HG03520 (cell line): ENCODE measurements around the gene SLC35E2B.
"Not testable (repeated sequence)": the region's sequence is repeated elsewhere in the genome, so short reads cannot be mapped to it uniquely, and the experiment has no call there.

Experiments
- ATAC-seq: cut with Tn5 transposase; IDR thresholded peaks from one replicate; pipeline ENCODE4 v1.9.1; 2021; ENCODE audit warnings: mild to moderate bottlenecking, moderate library complexity; ENCODE audit not compliant: unreplicated experiment

The SLC35E2B gene

GRCh38 chr1:1692714-1693647 lies at the start of gene SLC35E2B:
TSS of gene SLC35E2B (minus strand) at chr1:1692795. CDS start at chr1:1676699, 16,096 bp downstream.
- ATAC-seq: peak; percentile 68

GRCh38 chr1:1741013-1741412 lies 48.4 kb upstream of the SLC35E2B start:
- not testable (repeated sequence) for ATAC-seq

GRCh38 chr1:1738799-1739337 lies 46.3 kb upstream of the SLC35E2B start:
- ATAC-seq: not testable (repeated sequence)

DNA sequence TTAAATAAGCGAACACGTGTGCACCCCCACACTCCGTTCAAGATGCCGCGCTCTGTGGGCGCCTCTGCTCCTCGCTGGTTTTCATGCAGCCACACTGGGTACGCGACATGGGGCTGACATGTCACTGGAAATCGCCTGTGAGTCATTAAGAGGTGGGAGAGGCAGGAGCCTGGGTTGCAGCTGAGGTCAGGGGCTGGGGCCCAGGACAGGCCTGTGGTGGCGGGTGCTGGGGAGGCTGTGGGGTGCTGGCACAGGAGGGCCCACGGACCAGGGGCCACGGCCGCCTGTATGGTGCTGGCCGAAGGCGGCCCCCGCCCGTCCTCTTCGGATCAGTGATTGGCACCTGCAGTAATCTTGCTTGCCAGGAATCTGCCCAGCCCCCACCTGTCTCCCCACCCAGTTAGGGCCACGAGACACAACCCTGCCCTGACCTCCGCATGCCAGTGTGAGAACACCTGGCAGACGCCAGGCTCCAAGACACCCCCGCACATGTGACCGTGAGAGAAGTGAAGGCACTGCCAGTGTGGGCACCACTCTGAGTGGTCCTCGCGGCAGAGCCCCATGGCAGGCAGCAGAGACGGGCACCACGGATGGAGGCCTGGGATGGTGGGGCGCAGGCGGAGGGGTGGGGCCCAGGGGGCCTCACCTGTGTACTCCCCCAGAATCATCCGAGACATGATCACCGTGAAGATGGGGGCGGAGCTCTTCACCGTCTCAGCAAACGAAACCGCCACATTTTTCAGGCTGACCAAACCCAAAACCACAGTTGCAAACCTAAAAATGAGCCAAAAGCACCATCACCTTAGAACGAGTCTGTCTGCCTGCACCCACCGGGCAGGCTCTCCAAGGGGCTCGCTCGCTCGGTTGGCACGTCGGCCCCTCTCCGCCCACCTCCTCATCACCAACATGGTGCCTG lies 45.3 kb upstream of the SLC35E2B start:
- ATAC-seq: not testable (repeated sequence)

DNA sequence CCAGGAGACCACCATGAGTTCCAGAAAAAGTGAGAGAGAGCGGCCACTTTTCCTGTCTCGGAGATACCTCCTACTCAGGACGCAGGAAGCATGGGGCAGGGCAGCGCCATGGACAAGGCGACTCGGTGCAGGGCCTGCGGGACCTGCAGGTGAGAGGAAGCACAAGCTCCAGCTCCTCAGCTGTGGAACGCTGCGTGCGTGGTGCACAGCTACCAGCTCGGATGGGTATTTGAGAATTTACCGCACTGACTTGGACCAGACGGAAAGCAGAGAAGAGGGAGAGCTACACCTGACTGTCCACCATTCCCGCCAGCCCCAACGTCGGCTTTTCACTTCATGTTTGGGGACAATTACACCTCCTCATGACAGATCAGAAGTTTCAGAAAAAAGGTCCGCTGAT lies 39.8 kb upstream of the SLC35E2B start:
- no peak for ATAC-seq

GRCh38 chr1:1730870-1731269 lies 38.3 kb upstream of the SLC35E2B start:
- ATAC-seq: no peak

DNA sequence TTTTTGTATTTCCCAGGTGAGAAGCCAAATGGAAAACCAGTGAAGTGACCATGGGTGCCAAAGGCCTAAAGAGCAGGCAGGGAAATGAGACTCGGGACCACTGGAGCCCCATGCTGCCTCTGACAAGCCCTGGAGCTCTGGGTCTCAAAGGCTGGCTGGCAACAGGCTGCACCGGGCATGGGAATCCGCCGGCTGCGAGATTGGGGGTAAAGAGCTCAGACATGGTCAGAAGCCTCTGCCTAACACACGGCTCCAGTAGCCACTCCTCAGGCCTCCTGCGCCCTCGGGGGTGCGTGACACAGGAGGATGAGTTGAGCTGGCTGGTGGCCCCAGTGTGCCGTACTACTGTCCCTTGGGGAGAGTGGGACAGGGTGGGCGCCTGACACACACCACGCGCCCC lies 37.6 kb upstream of the SLC35E2B start:
- ATAC-seq: not testable (repeated sequence)

DNA sequence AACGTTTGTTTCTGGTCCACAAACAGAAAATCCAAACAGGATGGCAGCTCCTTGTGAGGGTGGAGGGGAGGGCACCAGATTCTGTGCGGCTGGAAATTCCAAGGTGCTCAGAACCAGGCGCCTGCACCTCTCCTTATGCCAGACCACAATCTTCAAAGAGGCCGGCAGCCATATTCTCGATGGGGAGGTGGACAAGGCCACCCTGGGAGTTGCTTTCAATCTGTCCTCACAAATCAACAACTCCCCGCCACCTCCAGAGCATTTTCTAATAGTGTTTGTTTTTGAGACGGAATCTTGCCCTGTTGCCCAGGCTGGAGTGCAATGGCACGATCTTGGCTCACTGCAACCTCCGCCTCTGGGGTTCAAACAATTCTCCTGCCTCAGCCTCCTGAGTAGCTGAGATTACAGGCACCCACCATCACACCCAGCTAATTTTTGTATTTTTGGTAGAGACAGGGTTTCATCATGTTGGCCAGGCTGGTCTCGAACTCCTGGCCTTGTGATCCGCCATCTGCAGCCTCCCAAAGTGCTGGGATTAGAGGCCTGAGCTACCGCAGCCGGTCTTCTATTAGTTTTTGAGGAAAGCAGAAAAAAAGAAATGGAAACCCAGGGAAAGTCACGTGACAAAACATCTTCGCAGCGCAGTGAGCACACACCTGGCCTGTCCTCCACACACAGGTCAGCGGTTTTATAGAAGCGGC lies 36.7 kb upstream of the SLC35E2B start:
- ATAC-seq: not testable (repeated sequence)

DNA sequence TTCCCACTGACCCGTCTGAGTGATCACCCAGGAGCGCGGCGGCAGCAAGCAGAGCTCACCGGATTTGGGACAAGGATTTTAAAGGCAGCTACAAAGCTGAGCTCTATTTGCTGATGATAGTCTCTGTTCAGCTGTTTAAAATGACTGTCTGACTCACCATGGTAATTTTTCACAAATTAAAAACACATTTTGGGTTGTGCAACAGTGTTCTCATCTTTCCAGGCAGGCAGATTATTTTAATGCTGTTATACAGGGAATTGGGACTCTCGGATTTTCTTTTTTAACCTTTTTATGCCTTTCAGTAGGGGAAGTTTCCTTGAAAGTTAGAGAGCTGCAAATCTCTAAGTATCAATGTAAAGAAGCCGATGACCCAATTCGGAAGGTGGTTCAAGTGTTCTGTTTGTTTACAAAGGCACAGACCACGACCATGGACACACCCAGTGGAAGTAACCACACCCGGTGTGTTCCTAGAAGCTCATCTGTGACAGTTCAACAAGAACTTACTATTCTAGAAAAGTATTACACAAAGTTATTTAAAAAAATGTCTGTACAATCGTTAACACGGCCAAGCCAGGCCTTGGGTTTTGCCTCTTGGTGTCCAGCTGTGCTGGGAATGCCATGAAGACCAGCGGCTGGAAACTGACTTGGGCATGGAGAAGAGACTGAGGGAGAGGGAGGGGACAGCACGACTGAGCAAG lies 35.9 kb upstream of the SLC35E2B start:
- ATAC-seq: not testable (repeated sequence)

- not testable (repeated sequence) for ATAC-seq
These were observed 34.6 kb upstream of the SLC35E2B start for GRCh38 chr1:1727131-1727651.

DNA sequence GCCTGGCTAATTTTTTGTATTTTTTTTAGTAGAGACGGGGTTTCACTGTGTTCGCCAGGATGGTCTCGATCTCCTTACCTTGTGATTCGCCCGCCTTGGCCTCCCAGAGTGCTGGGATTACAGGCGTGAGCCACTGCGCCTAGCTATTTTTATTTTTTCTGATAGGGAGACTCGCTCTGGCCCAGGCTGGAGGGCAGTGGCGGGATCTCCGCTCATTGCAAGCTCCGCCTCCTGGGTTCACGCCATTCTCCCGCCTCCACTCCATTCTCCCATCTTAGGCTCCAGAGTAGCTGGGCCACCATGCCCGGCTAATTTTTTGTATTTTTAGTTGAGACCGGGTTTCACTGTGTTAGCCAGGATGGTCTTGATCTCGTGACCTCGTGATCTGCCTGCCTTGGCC lies 33.5 kb upstream of the SLC35E2B start:
- not testable (repeated sequence) for ATAC-seq

DNA sequence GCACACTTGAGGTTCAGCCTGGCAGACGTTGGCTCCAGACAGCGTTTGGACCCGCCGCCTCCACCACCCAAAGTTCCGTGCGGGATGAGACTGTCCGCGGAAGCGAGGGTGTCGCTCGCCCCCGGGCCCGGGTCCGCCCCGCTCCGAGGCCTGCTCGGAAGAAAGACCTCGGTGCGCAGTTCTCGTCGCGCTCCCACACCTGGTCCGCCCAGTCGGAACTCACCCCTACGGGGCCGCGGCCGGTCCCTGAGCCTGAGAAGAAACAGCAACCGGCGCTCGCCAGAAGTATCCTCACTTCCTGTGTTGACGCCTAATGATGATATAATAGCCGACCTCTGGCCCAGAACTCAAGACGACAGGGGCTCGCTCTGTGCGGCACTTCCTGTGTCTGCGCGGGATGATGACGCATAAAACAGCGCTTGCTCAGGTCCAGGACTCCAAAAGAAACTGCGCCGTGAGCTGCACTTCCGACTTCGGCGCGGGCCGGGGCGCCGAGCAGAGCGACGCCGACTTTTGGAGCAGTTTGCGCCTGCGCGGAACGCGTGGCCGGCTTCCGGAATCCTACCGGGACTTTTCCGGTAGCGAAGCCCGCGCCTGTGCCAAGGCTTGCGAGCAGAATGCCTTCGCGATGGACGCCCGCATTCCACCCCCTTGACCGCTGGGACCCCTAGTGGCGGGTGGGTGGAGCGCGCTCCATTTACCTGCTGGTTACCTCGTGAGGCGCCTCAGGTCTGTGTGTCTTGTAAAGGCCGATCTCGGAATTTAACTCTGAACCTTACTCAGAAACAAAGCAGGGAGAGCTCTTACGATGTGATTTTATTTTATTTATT lies 31.7 kb upstream of the SLC35E2B start, which contains the start of gene CDK11A:
CDK11A (minus strand) TSS at position 323 of the 830 bp plus-strand sequence. CDS start 1,539 bp downstream, outside the sequence.
- peak; percentile 92 for ATAC-seq

DNA sequence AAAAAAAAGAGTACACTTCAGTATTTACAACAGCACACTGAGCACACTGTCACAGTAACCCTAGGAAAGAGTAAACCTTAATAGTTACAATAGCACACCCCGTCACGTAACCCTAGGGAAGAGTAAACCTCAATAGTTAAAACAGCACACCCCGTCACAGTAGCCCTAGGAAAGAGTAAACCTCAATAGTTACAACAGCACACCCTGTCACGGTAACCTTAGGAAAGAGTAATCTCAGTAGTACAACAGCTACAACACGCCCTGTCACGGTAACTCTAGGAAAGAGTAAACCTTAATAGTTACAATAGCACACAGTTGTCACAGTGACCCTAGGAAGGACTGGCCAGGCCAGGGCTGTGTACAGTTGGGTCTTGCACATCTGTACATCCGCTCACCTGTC lies 28.6 kb upstream of the SLC35E2B start:
- no peak for ATAC-seq

- ATAC-seq: not testable (repeated sequence)
These were observed 22.7 kb upstream of the SLC35E2B start for GRCh38 chr1:1715109-1715883.

- ATAC-seq: not testable (repeated sequence)
These were observed 15.3 kb upstream of the SLC35E2B start for GRCh38 chr1:1707897-1708296.

GRCh38 chr1:1707241-1707640 lies 14.6 kb upstream of the SLC35E2B start:
- not testable (repeated sequence) for ATAC-seq

DNA sequence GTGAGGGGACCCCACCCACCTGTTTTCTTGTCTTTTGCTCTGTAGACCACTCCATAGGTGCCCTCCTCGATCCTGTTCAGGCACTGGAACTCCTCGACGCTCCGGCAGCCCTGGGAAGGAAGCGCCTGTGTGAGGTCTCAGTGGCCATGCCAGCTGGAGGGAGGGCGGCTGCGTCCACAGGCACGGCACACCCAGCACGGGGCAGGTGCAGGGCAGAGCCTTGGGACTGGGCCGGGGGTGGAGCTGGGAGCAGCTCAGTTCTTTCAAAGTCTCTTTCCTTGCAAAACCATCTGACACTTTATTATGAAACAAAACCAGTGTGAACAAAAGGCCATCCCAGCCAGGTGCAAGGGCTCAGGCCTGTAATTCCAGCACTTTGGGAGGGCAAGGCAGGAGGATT lies 13.0 kb upstream of the SLC35E2B start:
- ATAC-seq: not testable (repeated sequence)
